HepG2 (cell line): Measurements from ENCODE around the gene MAN1C1. TPM values are rescaled to one million over a fixed set of nuclear protein-coding genes. Genes with fewer than 3 reads are reported as not detected.

Experiments used
- ATF7 ChIP-seq, 2 experiments: fragments of 450-650 bp in 1 of 2; sonication (generic) in 1 of 2; formaldehyde crosslinking in 1 of 2; IDR thresholded peaks; 2 replicates each; pipeline versions ENCODE4 v1.4.0 to v1.6.1; 2016 to 2020; ENCODE audit warnings: antibody characterized with exemption in 1 of 2, mild to moderate bottlenecking in 1 of 2, missing genetic modification reagents in 1 of 2
- CHCHD3 ChIP-seq: sonication (generic); formaldehyde crosslinking; IDR thresholded peaks from 2 replicates; pipeline ENCODE4 v1.8.0; 2022; ENCODE audit warnings: mild to moderate bottlenecking, missing genetic modification reagents, moderate library complexity
- EZH2 ChIP-seq: conservative IDR thresholded peaks from 2 replicates; pipeline ENCODE4 v1.6.1; 2012; ENCODE audit warnings: mild to moderate bottlenecking, low read depth, low read length, moderate library complexity
- HOXA3 ChIP-seq: sonication (generic); formaldehyde crosslinking; IDR thresholded peaks from 2 replicates; pipeline ENCODE4 v1.5.0; 2020; ENCODE audit warnings: missing genetic modification reagents
- HOXA5 ChIP-seq: sonication (generic); formaldehyde crosslinking; IDR thresholded peaks from 2 replicates; pipeline ENCODE4 v1.4.0; 2020; ENCODE audit warnings: missing genetic modification reagents
- KAT7 ChIP-seq: IDR thresholded peaks from 2 replicates; pipeline ENCODE4 v1.6.1; 2018; ENCODE audit warnings: borderline replicate concordance, missing compliant biosample characterization
- KAT8 ChIP-seq: IDR thresholded peaks from 2 replicates; pipeline ENCODE4 v1.6.1; 2016; ENCODE audit warnings: missing genetic modification reagents, missing compliant biosample characterization
- KLF6 ChIP-seq: IDR thresholded peaks from 2 replicates; pipeline ENCODE4 v1.8.0; 2016; ENCODE audit warnings: missing biosample characterization, missing genetic modification reagents
- MEIS1 ChIP-seq: sonication (generic); formaldehyde crosslinking; IDR thresholded peaks from 2 replicates; pipeline ENCODE4 v1.9.0; 2021; ENCODE audit warnings: mild to moderate bottlenecking, missing genetic modification reagents, moderate library complexity, borderline replicate concordance
- MIER3 ChIP-seq: IDR thresholded peaks from 2 replicates; pipeline ENCODE4 v1.6.1; 2016; ENCODE audit warnings: missing compliant biosample characterization, borderline replicate concordance
- MIXL1 ChIP-seq: IDR thresholded peaks from 2 replicates; pipeline ENCODE4 v1.6.1; 2016
- PLRG1 ChIP-seq: fragments of 450-650 bp; conservative IDR thresholded peaks from 2 replicates; pipeline ENCODE4 v1.6.1; 2016
- RBFOX2 ChIP-seq: fragments of 200-400 bp; formaldehyde crosslinking; IDR thresholded peaks from 2 replicates; pipeline ENCODE4 v1.6.1; 2017; ENCODE audit warnings: low read depth, mild to moderate bottlenecking, low read length
- SMARCC2 ChIP-seq: fragments of 450-650 bp; IDR thresholded peaks from 2 replicates; pipeline ENCODE4 v1.6.1; 2017; ENCODE audit warnings: antibody characterized with exemption, mild to moderate bottlenecking
- SYNCRIP ChIP-seq: fragments of 200-400 bp; formaldehyde crosslinking; IDR thresholded peaks from 2 replicates; pipeline ENCODE4 v1.6.1; 2018; ENCODE audit warnings: mild to moderate bottlenecking, low read depth, low read length; ENCODE audit not compliant: insufficient read depth
- ZFP36L1 ChIP-seq: sonication (generic); formaldehyde crosslinking; IDR thresholded peaks from 2 replicates; pipeline ENCODE4 v1.8.0; 2022; ENCODE audit warnings: mild to moderate bottlenecking, missing genetic modification reagents, moderate library complexity
- ZIK1 ChIP-seq: sonication (generic); formaldehyde crosslinking; IDR thresholded peaks from 2 replicates; pipeline ENCODE4 v1.5.0; 2020; ENCODE audit warnings: mild to moderate bottlenecking, low read depth, missing genetic modification reagents, borderline replicate concordance
- ZNF367 ChIP-seq: sonication (generic); formaldehyde crosslinking; IDR thresholded peaks from 2 replicates; pipeline ENCODE4 v1.4.0; 2020; ENCODE audit warnings: missing genetic modification reagents, borderline replicate concordance
- ZNF563 ChIP-seq: sonication (generic); formaldehyde crosslinking; IDR thresholded peaks from 2 replicates; pipeline ENCODE4 v1.8.0; 2022; ENCODE audit warnings: mild to moderate bottlenecking, moderate library complexity, missing genetic modification reagents
- ZNF615 ChIP-seq: sonication (generic); formaldehyde crosslinking; IDR thresholded peaks from 2 replicates; pipeline ENCODE4 v1.5.0; 2020; ENCODE audit warnings: mild to moderate bottlenecking, missing genetic modification reagents, borderline replicate concordance
- ZNF660 ChIP-seq: sonication (generic); formaldehyde crosslinking; IDR thresholded peaks from 2 replicates; pipeline ENCODE4 v1.5.1; 2020; ENCODE audit warnings: mild to moderate bottlenecking, low read depth, missing genetic modification reagents, borderline replicate concordance
- ZNF891 ChIP-seq: sonication (generic); formaldehyde crosslinking; IDR thresholded peaks from 2 replicates; pipeline ENCODE4 v1.5.0; 2020; ENCODE audit warnings: mild to moderate bottlenecking, missing genetic modification reagents
- ZSCAN20 ChIP-seq: sonication (generic); formaldehyde crosslinking; IDR thresholded peaks from 2 replicates; pipeline ENCODE4 v1.4.0; 2020; ENCODE audit warnings: missing genetic modification reagents, mild to moderate bottlenecking, borderline replicate concordance
- polyA plus RNA-seq, 8 experiments: library from polyadenylated mRNA; depleted of rRNA in 3 of 8; stranded (reverse) in 7 of 8; unstranded in 1 of 8; fragments of >200 nt; fragmentation: Illumina TruSeq in 4 of 8; extraction: Trizol in 4 of 8; gene quantifications; 2 replicates each; pipeline versions ENCODE4 v1.2.1 to v1.2.3, GENCODE V29; 2011 to 2016; ENCODE audit warnings: low read depth in 4 of 8, missing spikeins in 1 of 8, mixed read lengths in 1 of 8; ENCODE audit not compliant: insufficient read depth in 1 of 8
- total RNA-seq, 5 experiments: library from RNA; depleted of rRNA; stranded (reverse); fragments of >200 nt; fragmentation: Illumina TruSeq; extraction: Trizol; gene quantifications; 2 replicates each; pipeline ENCODE4 v1.2.3, GENCODE V29; 2016; ENCODE audit warnings: low read depth in 1 of 5
- TF ChIP-seq, protein P1 (sequence below): sonication (generic); formaldehyde crosslinking; IDR thresholded peaks from 2 replicates; pipeline ENCODE4 v1.9.0; 2022; ENCODE audit warnings: missing genetic modification reagents, mild to moderate bottlenecking, borderline replicate concordance
- TF ChIP-seq, protein P2 (sequence below): sonication (generic); formaldehyde crosslinking; IDR thresholded peaks from 2 replicates; pipeline ENCODE4 v1.4.0; 2020; ENCODE audit warnings: missing genetic modification reagents, borderline replicate concordance
- TF ChIP-seq, protein P3 (sequence below): sonication (generic); formaldehyde crosslinking; IDR thresholded peaks from 2 replicates; pipeline ENCODE4 v1.8.0; 2022; ENCODE audit warnings: mild to moderate bottlenecking, missing genetic modification reagents, borderline replicate concordance

MAN1C1 gene
- total and polyA plus RNA-seq, 2 of the 13 experiments (the other 11 are each of a cell fraction or from before 2014, with no cell fraction given): 0.18 to 0.49 TPM

DNA sequence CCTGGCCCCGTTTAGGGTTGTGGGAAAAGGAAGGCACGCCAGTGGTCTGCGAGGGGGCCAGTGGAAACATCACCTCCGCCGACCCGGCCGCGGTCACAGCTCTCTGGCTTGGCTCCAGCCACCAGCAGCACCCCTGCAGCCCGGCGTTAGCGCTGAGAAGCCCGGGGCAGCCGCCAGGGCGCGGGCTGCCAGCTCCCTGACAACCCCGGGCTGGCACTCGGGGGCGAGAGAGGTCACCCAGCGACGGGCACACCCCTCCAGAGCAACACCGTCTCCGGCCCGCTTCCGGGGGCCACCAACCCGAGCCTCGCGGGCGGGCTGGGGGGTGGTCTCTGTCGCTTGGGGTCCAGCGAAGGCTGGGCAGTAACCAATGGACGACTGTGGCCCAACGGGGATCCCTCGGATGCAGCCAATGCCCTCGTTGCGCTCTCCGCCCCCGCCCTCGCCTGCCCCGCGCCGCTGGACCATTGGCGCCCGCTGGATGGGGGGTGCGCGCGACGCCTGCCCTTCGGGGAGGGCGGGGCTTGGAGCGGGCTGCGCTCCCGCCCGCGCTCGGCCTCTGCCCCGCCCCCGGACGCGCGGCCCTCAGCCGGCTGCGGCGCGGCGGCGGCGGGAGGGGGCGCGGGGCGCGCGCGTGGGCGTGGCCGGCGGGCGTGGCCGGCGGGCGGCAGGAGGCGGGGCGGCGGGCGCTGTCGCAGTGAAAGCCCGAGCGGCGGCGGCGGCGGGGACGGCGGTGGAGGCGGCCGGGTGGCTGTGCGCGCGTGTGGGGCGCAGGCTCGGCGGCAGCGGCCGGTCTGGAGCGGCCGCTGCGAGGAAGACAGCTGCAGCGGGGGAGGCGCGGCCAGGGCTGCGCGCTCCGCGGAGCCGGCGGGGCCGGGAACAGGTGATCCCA, at the start of gene MAN1C1 (continued):
- no peak for TF ChIP-seq MIER3 (CRISPR knock-in tag)
- TF ChIP-seq, protein P1, sequence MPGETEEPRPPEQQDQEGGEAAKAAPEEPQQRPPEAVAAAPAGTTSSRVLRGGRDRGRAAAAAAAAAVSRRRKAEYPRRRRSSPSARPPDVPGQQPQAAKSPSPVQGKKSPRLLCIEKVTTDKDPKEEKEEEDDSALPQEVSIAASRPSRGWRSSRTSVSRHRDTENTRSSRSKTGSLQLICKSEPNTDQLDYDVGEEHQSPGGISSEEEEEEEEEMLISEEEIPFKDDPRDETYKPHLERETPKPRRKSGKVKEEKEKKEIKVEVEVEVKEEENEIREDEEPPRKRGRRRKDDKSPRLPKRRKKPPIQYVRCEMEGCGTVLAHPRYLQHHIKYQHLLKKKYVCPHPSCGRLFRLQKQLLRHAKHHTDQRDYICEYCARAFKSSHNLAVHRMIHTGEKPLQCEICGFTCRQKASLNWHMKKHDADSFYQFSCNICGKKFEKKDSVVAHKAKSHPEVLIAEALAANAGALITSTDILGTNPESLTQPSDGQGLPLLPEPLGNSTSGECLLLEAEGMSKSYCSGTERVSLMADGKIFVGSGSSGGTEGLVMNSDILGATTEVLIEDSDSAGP (CRISPR knock-in tag): peak; percentile 38; the same call in 1 of the 2 replicates
- TF ChIP-seq CHCHD3: no peak
- TF ChIP-seq RBFOX2: no peak
- TF ChIP-seq ZFP36L1 (CRISPR knock-in tag): no peak
- TF ChIP-seq, protein P2, sequence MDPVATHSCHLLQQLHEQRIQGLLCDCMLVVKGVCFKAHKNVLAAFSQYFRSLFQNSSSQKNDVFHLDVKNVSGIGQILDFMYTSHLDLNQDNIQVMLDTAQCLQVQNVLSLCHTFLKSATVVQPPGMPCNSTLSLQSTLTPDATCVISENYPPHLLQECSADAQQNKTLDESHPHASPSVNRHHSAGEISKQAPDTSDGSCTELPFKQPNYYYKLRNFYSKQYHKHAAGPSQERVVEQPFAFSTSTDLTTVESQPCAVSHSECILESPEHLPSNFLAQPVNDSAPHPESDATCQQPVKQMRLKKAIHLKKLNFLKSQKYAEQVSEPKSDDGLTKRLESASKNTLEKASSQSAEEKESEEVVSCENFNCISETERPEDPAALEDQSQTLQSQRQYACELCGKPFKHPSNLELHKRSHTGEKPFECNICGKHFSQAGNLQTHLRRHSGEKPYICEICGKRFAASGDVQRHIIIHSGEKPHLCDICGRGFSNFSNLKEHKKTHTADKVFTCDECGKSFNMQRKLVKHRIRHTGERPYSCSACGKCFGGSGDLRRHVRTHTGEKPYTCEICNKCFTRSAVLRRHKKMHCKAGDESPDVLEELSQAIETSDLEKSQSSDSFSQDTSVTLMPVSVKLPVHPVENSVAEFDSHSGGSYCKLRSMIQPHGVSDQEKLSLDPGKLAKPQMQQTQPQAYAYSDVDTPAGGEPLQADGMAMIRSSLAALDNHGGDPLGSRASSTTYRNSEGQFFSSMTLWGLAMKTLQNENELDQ (CRISPR knock-in tag): no peak
- no peak for TF ChIP-seq EZH2
- TF ChIP-seq, protein P3, sequence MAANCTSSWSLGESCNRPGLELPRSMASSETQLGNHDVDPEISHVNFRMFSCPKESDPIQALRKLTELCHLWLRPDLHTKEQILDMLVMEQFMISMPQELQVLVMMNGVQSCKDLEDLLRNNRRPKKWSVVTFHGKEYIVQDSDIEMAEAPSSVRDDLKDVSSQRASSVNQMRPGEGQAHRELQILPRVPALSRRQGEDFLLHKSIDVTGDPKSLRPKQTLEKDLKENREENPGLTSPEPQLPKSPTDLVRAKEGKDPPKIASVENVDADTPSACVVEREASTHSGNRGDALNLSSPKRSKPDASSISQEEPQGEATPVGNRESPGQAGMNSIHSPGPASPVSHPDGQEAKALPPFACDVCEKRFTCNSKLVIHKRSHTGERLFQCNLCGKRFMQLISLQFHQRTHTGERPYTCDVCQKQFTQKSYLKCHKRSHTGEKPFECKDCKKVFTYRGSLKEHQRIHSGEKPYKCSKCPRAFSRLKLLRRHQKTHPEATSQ (CRISPR knock-in tag): no peak
- no peak for TF ChIP-seq PLRG1
- TF ChIP-seq ZNF615 (CRISPR knock-in tag): no peak
- no peak for TF ChIP-seq SYNCRIP
- TF ChIP-seq ZNF891 (CRISPR knock-in tag): no peak
- no peak for TF ChIP-seq MEIS1 (CRISPR knock-in tag)
- no peak for TF ChIP-seq MIXL1 (CRISPR knock-in tag)
- no peak for TF ChIP-seq HOXA5 (CRISPR knock-in tag)
- no peak for TF ChIP-seq ZIK1 (CRISPR knock-in tag)
- no peak for TF ChIP-seq HOXA3 (CRISPR knock-in tag)
- no peak for TF ChIP-seq KAT8
- no peak for TF ChIP-seq KLF6 (CRISPR knock-in tag)
- no peak for TF ChIP-seq ATF7 (IDR thresholded peaks at IDR 0.05)
- no peak for TF ChIP-seq ATF7 (CRISPR knock-in tag; IDR thresholded peaks at IDR 0.05)
- no peak for TF ChIP-seq ZNF563 (CRISPR knock-in tag)
- TF ChIP-seq ZNF660: no peak
- no peak for TF ChIP-seq KAT7
- TF ChIP-seq ZNF367 (CRISPR knock-in tag): no peak
- TF ChIP-seq SMARCC2: no peak
- no peak for TF ChIP-seq ZSCAN20 (CRISPR knock-in tag)
